HG03139 (cell line): ENCODE measurements around the gene NCS1.

ENCODE experiments used
- ATAC-seq: cut with Tn5 transposase; IDR thresholded peaks from one replicate; pipeline ENCODE4 v1.9.1; 2021; ENCODE audit not compliant: unreplicated experiment

Gene NCS1

DNA sequence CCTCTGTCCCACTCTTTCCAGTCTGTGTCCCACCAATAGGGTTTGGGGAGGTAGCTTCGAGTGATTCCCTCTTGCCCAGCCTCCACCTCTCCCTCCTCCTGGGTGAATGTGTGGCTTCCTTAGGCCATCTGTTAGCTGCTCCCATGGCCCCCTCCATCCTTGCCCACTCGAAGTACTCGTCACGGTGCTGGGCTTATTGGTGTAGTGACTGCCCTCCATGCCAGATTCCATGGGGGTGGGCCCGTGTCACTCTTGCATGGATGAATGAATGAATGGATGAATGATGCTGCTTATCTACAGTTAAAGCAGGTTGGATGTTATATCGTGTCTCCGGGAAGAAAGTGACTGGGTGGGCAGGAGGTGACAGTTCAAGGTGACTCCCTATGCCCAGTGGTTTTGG is 112.5 kb downstream of the NCS1 start:
- no peak for ATAC-seq

DNA sequence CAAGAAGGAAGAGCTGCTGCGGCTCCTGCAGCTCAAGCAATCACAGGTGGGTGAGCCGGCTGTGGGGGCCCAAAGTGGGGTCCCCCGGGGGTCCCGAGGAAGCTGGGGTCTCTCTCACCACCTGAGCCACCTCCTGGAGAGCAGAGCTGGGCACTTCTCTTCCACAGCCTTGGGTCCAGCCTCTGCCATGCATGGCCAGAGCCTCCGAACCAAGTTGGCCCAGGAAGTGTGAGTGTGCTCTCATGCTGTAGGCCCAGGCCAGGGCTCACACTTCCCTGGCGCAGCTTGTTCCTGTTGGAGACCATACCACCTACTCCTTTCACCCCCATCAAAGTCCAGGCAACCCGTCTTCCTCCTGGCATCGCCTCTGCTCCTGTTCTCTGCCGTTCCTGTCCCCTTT is 113.1 kb downstream of the NCS1 start:
- no peak for ATAC-seq

GRCh38 chr9:130286072-130286770 is 114.0 kb downstream of the NCS1 start:
- ATAC-seq, result no peak
